ENCODE results near the gene PCNX3.

DNA sequence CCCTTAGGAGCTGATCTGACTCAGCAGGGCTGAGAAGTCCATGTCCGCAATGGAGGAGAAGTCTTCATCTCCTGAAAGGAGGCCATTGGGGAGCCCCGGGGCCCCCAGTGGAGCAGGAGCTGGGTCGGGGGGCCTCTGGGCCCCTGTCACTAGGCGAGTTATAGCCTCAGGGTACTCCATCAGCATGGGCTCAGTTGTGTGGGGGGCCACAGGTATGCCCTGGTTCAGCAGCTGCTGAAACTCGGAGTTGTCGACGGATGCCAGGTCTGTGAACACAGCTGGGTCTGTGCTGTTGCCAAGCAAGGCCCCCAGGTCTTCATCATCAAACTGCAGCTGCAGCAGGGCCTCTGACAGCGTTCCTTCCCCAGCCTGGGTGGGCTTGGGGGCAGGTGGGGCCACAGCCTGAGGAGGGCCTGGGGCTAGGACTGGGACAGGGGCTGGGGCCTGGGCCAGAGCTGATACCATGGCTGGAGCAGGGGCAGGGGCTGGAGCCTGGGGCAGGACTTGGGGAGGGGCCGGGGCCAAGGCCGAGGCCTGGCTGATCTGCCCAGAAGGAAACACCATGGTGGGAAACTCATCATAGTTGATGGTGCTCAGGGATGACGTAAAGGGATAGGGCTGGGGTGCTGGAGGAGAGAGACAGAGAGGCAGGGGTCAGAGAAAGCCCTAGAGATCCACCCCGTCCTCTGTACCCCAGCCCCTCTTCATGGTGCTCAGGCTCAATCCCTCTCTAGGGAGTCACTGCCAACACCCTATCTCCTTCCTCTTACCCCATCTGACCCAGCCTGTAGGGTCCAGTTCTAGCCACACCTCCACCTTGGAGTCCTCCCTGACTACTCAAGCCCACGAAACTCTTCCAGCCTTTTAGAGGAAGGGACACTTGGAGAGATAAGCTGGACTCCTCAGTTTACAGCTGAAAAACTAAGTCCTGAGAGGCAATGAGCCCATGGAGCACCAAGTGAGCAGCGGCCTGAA lies 39.1 kb downstream of the PCNX3 start:
- TF ChIP-seq, protein P1, sequence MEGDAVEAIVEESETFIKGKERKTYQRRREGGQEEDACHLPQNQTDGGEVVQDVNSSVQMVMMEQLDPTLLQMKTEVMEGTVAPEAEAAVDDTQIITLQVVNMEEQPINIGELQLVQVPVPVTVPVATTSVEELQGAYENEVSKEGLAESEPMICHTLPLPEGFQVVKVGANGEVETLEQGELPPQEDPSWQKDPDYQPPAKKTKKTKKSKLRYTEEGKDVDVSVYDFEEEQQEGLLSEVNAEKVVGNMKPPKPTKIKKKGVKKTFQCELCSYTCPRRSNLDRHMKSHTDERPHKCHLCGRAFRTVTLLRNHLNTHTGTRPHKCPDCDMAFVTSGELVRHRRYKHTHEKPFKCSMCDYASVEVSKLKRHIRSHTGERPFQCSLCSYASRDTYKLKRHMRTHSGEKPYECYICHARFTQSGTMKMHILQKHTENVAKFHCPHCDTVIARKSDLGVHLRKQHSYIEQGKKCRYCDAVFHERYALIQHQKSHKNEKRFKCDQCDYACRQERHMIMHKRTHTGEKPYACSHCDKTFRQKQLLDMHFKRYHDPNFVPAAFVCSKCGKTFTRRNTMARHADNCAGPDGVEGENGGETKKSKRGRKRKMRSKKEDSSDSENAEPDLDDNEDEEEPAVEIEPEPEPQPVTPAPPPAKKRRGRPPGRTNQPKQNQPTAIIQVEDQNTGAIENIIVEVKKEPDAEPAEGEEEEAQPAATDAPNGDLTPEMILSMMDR (IDR thresholded peaks at IDR 0.05): no peak
- TF ChIP-seq ZFX (IDR thresholded peaks at IDR 0.05; ENCODE audit: borderline replicate concordance): no peak

All from 22Rv1 (cell line).